ENCODE measurements around the gene CKAP2L. TPM values are rescaled to one million over a fixed set of nuclear protein-coding genes. Genes with fewer than 3 reads are reported as not detected.

CKAP2L gene
- total RNA-seq, 3 donors from 2014 or later = 0.96 TPM; not detected in 2

- no peaks in the 10 kb centered on the region for H3K4me1 ChIP-seq
- DNase-seq (ENCODE audit: low spot score in 2 of 2) = no peak
- H3K27me3 ChIP-seq = no peaks in the 10 kb centered on the region
- intact Hi-C loops (cut with DNase I; ENCODE audit: low total_unique reads) = no loop called here
- H3K9me3 ChIP-seq = no peaks in the 10 kb centered on the region
- H3K27ac ChIP-seq = no peak overlapping the region
- TF ChIP-seq CTCF (IDR thresholded peaks at IDR 0.05) (no peak), POLR2A (IDR thresholded peaks at IDR 0.05) (no peak), POLR2AphosphoS5 (IDR thresholded peaks at IDR 0.05) (no peak)
- H3K4me3 ChIP-seq = no peak overlapping the region
- H3K36me3 ChIP-seq = no peaks in the 10 kb centered on the region
Measured at GRCh38 chr2:112698834-112699515, 65.4 kb downstream of the CKAP2L start.

- no peak for TF ChIP-seq POLR2AphosphoS5 (IDR thresholded peaks at IDR 0.05)
- TF ChIP-seq POLR2A (IDR thresholded peaks at IDR 0.05) = no peak
- TF ChIP-seq CTCF (IDR thresholded peaks at IDR 0.05) = no peak
- Histone ChIP-seq H3K27me3 (no peaks in the 10 kb centered on the region), H3K9me3 (no peaks in the 10 kb centered on the region), H3K4me3 (no peak overlapping the region), H3K4me1 (no peaks in the 10 kb centered on the region), H3K27ac (no peak overlapping the region), H3K36me3 (no peaks in the 10 kb centered on the region)
- DNase-seq (ENCODE audit: low spot score in 2 of 2) = no peak
- intact Hi-C loops (cut with DNase I; ENCODE audit: low total_unique reads) = loop anchor here (5.0 kb wide), 1 partner anchor 67 kb away; no protein-coding TSS in a partner anchor
Measured at GRCh38 chr2:112694182-112694581, 70.2 kb downstream of the CKAP2L start.

GRCh38 chr2:112693596-112693995, 70.8 kb downstream of the CKAP2L start:
- no peak for DNase-seq (ENCODE audit: low spot score in 2 of 2)

GRCh38 chr2:112692918-112693317, 71.5 kb downstream of the CKAP2L start:
- Histone ChIP-seq H3K27me3 (no peaks in the 10 kb centered on the region), H3K4me1 (no peaks in the 10 kb centered on the region), H3K4me3 (no peak overlapping the region), H3K36me3 (no peaks in the 10 kb centered on the region), H3K27ac (peak overlapping the region; percentile 5 to 80), H3K9me3 (no peaks in the 10 kb centered on the region)
- intact Hi-C loops (cut with DNase I; ENCODE audit: low total_unique reads) = loop anchor here (5.0 kb wide), 1 partner anchor 66 kb away; no protein-coding TSS in a partner anchor
- no peak for DNase-seq (ENCODE audit: low spot score in 2 of 2)
- no peak for TF ChIP-seq POLR2AphosphoS5 (IDR thresholded peaks at IDR 0.05)

More at GRCh38 chr2:112693596-112693995, 70.8 kb downstream of the CKAP2L start:
- no peak for TF ChIP-seq POLR2A (IDR thresholded peaks at IDR 0.05)
- no peak for TF ChIP-seq POLR2AphosphoS5 (IDR thresholded peaks at IDR 0.05)
- no peak for TF ChIP-seq CTCF (IDR thresholded peaks at IDR 0.05)
- H3K4me1 ChIP-seq = no peaks in the 10 kb centered on the region
- no peaks in the 10 kb centered on the region for H3K9me3 ChIP-seq
- H3K27ac ChIP-seq = no peak overlapping the region
- no peaks in the 10 kb centered on the region for H3K36me3 ChIP-seq
- H3K4me3 ChIP-seq = no peak overlapping the region
- intact Hi-C loops (cut with DNase I; ENCODE audit: low total_unique reads) = loop anchor here (5.0 kb wide), 1 partner anchor 66 kb away; no protein-coding TSS in a partner anchor
- H3K27me3 ChIP-seq = no peaks in the 10 kb centered on the region

GRCh38 chr2:112692495-112692911, 71.9 kb downstream of the CKAP2L start:
- DNase-seq (ENCODE audit: low spot score in 2 of 2) = peak in 1 of 2 donors; percentile 62
- intact Hi-C loops (cut with DNase I; ENCODE audit: low total_unique reads) = loop anchor here (5.0 kb wide), 1 partner anchor 65 kb away; no protein-coding TSS in a partner anchor
- H3K27me3 ChIP-seq = no peaks in the 10 kb centered on the region

More at GRCh38 chr2:112692495-112692911, 71.9 kb downstream of the CKAP2L start:
- no peaks in the 10 kb centered on the region for H3K36me3 ChIP-seq
- peak overlapping the region; percentile 5 to 80 for H3K27ac ChIP-seq
- TF ChIP-seq POLR2A (IDR thresholded peaks at IDR 0.05) (no peak), CTCF (IDR thresholded peaks at IDR 0.05) (no peak), POLR2AphosphoS5 (IDR thresholded peaks at IDR 0.05) (no peak)
- H3K4me1 ChIP-seq = no peaks in the 10 kb centered on the region
- no peak overlapping the region for H3K4me3 ChIP-seq
- no peaks in the 10 kb centered on the region for H3K9me3 ChIP-seq

All from breast epithelium (tissue), 4 donors.